ENCODE results near the gene TMEM140.
"Not testable (repeated sequence)": the region's sequence is repeated elsewhere in the genome, so short reads cannot be mapped to it uniquely, and the experiment has no call there.

Gene TMEM140

DNA sequence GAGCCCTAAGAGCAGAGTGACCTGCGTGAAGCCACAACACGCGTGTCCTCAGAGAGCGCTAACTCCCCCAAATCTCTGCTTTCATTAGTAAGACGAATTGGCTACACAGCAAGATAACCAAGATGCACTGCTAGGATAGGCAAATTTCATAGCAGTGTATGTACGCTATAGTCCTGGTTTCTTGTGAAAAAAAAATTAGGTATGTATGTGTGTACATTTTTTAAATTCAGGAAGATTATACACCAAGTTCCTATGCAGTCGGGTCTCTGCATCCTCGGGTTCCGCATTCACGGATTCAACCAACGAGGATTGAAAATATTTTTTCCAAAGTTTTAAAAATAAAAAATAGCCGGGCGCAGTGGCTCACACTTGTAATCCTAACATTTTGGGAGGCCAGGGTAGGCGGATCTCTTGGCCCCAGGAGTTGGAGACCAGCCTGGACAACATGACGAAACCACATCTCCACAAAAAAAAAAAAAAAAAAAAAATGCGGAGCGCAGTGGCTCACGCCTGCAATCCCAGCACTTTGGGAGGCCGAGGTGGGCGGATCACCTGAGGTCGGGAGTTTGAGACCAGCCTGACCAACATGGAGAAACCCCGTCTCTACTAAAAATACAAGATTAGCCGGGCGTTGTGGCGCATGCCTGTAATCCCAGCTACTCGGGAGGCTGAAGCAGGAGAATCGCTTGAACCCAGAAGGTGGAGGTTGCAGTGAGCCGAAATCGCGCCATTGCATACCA is 64.2 kb downstream of the TMEM140 start:
- FAIRE-seq; DNase-seq (ENCODE audit: insufficient read length, low spot score): not testable (repeated sequence)

DNA sequence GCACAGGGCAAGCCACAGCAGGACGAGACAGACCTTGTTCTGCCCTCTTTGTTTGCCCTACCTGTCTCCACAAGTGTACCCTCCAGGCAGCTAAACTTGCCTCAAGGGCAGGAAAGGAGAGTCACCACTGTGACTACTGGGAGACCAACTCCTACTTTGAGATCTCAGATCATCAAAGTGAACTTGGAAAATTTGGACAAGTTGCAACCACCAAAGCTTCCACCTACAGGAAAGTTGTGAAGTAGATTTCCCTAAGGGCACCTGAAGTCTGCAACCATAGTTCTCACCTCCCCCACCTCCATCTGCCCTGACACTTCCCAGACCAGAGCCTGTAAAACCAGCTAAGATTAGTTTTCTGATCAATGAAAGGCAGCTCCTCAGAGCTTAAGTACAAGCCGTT is 66.0 kb downstream of the TMEM140 start:
- DNase-seq (ENCODE audit: insufficient read length, low spot score) (no peak), FAIRE-seq (no peak)

DNA sequence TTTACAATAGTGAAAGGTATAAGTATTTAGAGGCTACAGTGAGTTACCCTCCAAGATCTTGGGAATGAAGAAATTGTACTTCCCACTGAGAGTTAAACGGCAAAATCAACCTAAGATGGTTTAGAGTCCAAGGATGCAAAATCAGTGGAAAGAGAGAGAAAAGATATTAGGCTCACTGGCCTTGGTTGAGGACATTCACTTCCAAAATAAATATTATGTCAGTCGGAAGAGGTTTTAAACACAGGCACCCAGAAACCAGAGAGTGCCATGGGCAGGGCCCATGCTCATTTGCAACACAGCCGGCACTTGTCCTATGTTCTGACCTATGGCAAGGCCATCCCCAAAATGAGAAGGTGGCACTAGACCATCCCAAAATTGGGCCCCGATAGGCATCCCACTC is 67.3 kb downstream of the TMEM140 start:
- FAIRE-seq (no peak), DNase-seq (ENCODE audit: insufficient read length, low spot score) (no peak)

DNA sequence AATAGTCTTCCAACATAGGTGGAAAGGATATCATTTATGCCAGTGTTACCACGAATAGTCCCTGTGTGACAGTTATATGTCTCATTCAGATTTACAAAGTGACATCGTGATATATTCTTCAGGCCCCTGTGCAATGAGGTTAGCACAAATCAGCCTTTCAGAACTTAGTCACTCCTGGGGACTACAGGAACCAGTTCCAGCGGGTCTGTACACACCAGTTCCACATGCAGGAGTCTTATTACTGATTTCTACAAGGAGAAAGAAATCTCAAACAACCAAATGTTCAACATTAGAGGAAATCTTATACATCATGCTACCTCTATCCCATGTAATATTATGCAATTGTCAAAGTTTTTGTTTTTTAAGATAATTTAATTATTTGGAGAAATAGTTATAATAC is 67.8 kb downstream of the TMEM140 start:
- FAIRE-seq, result no peak
- no peak for DNase-seq (ENCODE audit: insufficient read length, low spot score)

Measured in GM19239 (cell line).